ENCODE data around the gene CFAP300. TPM values are rescaled to one million over a fixed set of nuclear protein-coding genes. Genes with fewer than 3 reads are reported as not detected.

Gene CFAP300
- total RNA-seq, 1 experiment from 2014 or later: 2.2 TPM

DNA sequence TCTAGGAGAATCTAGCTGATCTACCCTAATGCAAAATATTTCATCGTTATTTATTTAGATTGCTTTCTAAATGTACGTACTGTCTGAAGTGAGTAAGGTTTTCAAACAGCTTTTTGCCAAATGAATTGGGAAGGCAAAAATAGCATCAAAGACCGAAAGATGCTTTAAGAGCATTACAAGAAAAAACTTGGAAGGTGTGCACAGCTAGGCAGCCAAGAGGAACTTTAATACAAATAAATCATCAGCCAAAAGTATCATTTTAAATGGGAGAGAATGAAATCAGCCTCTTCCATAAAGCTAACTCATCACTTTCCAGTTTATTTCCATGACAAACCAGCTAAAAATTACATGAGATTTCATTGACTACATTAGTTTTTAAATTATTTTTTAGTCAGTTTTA lies 30.2 kb upstream of the CFAP300 start:
- BruUV-seq (replicated peaks): no TSS peak
- DNase-seq: no peak

GRCh38 chr11:102026217-102026616 lies 21.0 kb upstream of the CFAP300 start:
- H3K27me3 Mint-ChIP-seq (ENCODE audit: insufficient read depth, unreplicated experiment): no peaks in the 10 kb centered on the region
- no peaks in the 10 kb centered on the region for H3K27me3 ChIP-seq (replicated peaks; ENCODE audit: control insufficient read depth, insufficient read depth, low read length)
- BruUV-seq (replicated peaks): no TSS peak
- peaks cover 19% of the 10 kb centered on the region for H3K4me1 ChIP-seq
- peaks cover 23% of the 10 kb centered on the region for H3K4me1 Mint-ChIP-seq (ENCODE audit: low read depth, unreplicated experiment)
- TF ChIP-seq, protein P1, sequence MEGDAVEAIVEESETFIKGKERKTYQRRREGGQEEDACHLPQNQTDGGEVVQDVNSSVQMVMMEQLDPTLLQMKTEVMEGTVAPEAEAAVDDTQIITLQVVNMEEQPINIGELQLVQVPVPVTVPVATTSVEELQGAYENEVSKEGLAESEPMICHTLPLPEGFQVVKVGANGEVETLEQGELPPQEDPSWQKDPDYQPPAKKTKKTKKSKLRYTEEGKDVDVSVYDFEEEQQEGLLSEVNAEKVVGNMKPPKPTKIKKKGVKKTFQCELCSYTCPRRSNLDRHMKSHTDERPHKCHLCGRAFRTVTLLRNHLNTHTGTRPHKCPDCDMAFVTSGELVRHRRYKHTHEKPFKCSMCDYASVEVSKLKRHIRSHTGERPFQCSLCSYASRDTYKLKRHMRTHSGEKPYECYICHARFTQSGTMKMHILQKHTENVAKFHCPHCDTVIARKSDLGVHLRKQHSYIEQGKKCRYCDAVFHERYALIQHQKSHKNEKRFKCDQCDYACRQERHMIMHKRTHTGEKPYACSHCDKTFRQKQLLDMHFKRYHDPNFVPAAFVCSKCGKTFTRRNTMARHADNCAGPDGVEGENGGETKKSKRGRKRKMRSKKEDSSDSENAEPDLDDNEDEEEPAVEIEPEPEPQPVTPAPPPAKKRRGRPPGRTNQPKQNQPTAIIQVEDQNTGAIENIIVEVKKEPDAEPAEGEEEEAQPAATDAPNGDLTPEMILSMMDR (IDR thresholded peaks at IDR 0.05; ENCODE audit: insufficient read depth in 1 of 2, low read depth in 1 of 2, low read length in 1 of 2, severe bottlenecking in 1 of 2, unreplicated experiment in 1 of 2): no peak
- no peaks in the 10 kb centered on the region for H3K36me3 Mint-ChIP-seq (ENCODE audit: insufficient read depth, unreplicated experiment)
- H3K36me3 ChIP-seq (ENCODE audit: control insufficient read depth, insufficient read depth, low read length): no peaks in the 10 kb centered on the region
- H3K4me3 ChIP-seq (ENCODE audit: low read depth, low read length): no peak overlapping the region
- 0 out of 2 replicates have a peak, but pooled peaks cover 5% of the 10 kb centered on the region for H3K9me3 ChIP-seq
- H3K27ac Mint-ChIP-seq (ENCODE audit: unreplicated experiment): no peak overlapping the region
- no peaks in the 10 kb centered on the region for H3K9me3 Mint-ChIP-seq (ENCODE audit: unreplicated experiment)
- peak; percentile 47 to 65 for DNase-seq
- ChIA-PET CTCF (interaction anchor here (0.8 to 1.4 kb wide), 2 partner anchors 19 to 164 kb away, joined by 3 to 8 read pairs; no protein-coding TSS in a partner anchor), POLR2A (no interaction called here)
- intact Hi-C loops (cut with micrococcal nuclease; ENCODE audit: unreplicated experiment): no loop called here
- no peak overlapping the region for H3K4me3 Mint-ChIP-seq (ENCODE audit: unreplicated experiment)

More for the DNA sequence above, 30.2 kb upstream of the CFAP300 start:
- no peak overlapping the region for H3K4me3 Mint-ChIP-seq (ENCODE audit: unreplicated experiment)
- no peak overlapping the region for H3K27ac Mint-ChIP-seq (ENCODE audit: unreplicated experiment)
- H3K9me3 Mint-ChIP-seq (ENCODE audit: unreplicated experiment): peaks cover 7% of the 10 kb centered on the region
- no peaks in the 10 kb centered on the region for H3K27me3 Mint-ChIP-seq (ENCODE audit: insufficient read depth, unreplicated experiment)
- Histone ChIP-seq H3K4me1 (peaks cover 15% of the 10 kb centered on the region), H3K4me3 (ENCODE audit: low read depth, low read length) (no peak overlapping the region), H3K27me3 (replicated peaks; ENCODE audit: control insufficient read depth, insufficient read depth, low read length) (no peaks in the 10 kb centered on the region), H3K9me3 (no peaks in the 10 kb centered on the region), H3K36me3 (ENCODE audit: control insufficient read depth, insufficient read depth, low read length) (no peaks in the 10 kb centered on the region)
- ChIA-PET CTCF (no interaction called here), POLR2A (no interaction called here)
- intact Hi-C loops (cut with micrococcal nuclease; ENCODE audit: unreplicated experiment): no loop called here
- TF ChIP-seq, protein P1 (IDR thresholded peaks at IDR 0.05; ENCODE audit: insufficient read depth in 1 of 2, low read depth in 1 of 2, low read length in 1 of 2, severe bottlenecking in 1 of 2, unreplicated experiment in 1 of 2): no peak
- no peaks in the 10 kb centered on the region for H3K36me3 Mint-ChIP-seq (ENCODE audit: insufficient read depth, unreplicated experiment)
- H3K4me1 Mint-ChIP-seq (ENCODE audit: low read depth, unreplicated experiment): peaks cover 26% of the 10 kb centered on the region

- CTCF ChIA-PET: interaction anchor here (0.8 to 1.4 kb wide), 2 partner anchors 19 to 165 kb away, joined by 3 to 8 read pairs; no protein-coding TSS in a partner anchor
These were observed 20.3 kb upstream of the CFAP300 start for GRCh38 chr11:102026959-102027358.

More at GRCh38 chr11:102026959-102027358, 20.3 kb upstream of the CFAP300 start:
- intact Hi-C loops (cut with micrococcal nuclease; ENCODE audit: unreplicated experiment): no loop called here
- Histone ChIP-seq H3K36me3 (ENCODE audit: control insufficient read depth, insufficient read depth, low read length) (no peaks in the 10 kb centered on the region), H3K4me1 (peaks cover 19% of the 10 kb centered on the region), H3K9me3 (0 out of 2 replicates have a peak, but pooled peaks cover 6% of the 10 kb centered on the region), H3K27me3 (replicated peaks; ENCODE audit: control insufficient read depth, insufficient read depth, low read length) (no peaks in the 10 kb centered on the region), H3K4me3 (ENCODE audit: low read depth, low read length) (no peak overlapping the region)
- H3K36me3 Mint-ChIP-seq (ENCODE audit: insufficient read depth, unreplicated experiment): no peaks in the 10 kb centered on the region
- H3K27me3 Mint-ChIP-seq (ENCODE audit: insufficient read depth, unreplicated experiment): no peaks in the 10 kb centered on the region
- DNase-seq: no peak
- peaks cover 23% of the 10 kb centered on the region for H3K4me1 Mint-ChIP-seq (ENCODE audit: low read depth, unreplicated experiment)
- no peak overlapping the region for H3K4me3 Mint-ChIP-seq (ENCODE audit: unreplicated experiment)
- TF ChIP-seq, protein P1 (IDR thresholded peaks at IDR 0.05; ENCODE audit: insufficient read depth in 1 of 2, low read depth in 1 of 2, low read length in 1 of 2, severe bottlenecking in 1 of 2, unreplicated experiment in 1 of 2): no peak
- H3K9me3 Mint-ChIP-seq (ENCODE audit: unreplicated experiment): no peaks in the 10 kb centered on the region
- BruUV-seq (replicated peaks): no TSS peak
- POLR2A ChIA-PET: no interaction called here
- no peak overlapping the region for H3K27ac Mint-ChIP-seq (ENCODE audit: unreplicated experiment)
